ENCODE data around the gene COA1. TPM values are rescaled to one million over a fixed set of nuclear protein-coding genes. Genes with fewer than 3 reads are reported as not detected.

Gene COA1
- total RNA-seq, 3 donors from 2014 or later (not counting 1 experiment from before 2014, with no cell fraction given): 55.0 to 85.3 (median 69.5) TPM

DNA sequence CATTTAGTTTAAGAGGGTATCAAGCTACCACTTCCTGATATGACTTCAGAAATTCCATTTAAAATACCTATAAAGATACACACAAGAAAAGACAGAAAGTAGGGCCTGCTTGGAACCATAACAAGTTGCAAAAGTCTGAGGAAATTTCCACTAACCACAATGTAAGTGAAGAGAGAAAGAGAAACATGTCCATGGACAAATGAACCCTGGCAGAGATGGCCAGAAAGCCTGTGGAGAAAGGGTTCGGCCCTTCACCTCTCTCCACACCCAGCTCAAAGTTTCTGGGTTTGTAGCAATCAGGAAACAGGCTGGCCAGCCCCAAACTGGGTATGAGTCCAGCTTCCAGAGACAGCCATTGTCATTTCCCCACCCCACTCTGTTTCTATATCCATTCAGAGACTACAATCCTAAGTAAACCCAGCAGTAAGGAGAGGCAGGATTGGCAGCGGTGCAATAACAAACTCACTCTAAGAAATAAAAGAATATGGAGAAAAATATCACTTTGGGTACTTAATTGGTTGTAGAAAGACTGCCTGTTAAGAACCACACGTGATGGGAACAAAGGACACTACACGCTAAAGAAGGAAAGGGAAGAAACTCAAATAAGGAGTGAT lies 75.3 kb downstream of the COA1 start:
- no peak overlapping the region for H3K4me3 Mint-ChIP-seq
- no peaks in the 10 kb centered on the region for H3K9me3 Mint-ChIP-seq
- WGBS (ENCODE audit: insufficient coverage): 90% methylated on average over 3 of the region's 4 CpGs
- Histone ChIP-seq H3K27ac (ENCODE audit: low read length) (peak overlapping the region; percentile 19), H3K27me3 (ENCODE audit: control insufficient read depth, insufficient read depth, low read length) (no peaks in the 10 kb centered on the region), H3K36me3 (ENCODE audit: control insufficient read depth, insufficient read depth, low read length) (no peaks in the 10 kb centered on the region), H3K4me3 (ENCODE audit: low read length) (no peak overlapping the region), H3K4me1 (ENCODE audit: control insufficient read depth, insufficient read depth, low read length) (peaks cover 56% of the 10 kb centered on the region), H3K9me3 (ENCODE audit: control insufficient read depth, insufficient read depth, low read length) (no peaks in the 10 kb centered on the region)
- peak overlapping the region; percentile 1 to 99 for H3K27ac Mint-ChIP-seq
- H3K36me3 Mint-ChIP-seq: peaks cover 7% of the 10 kb centered on the region
- no peak for DNase-seq
- H3K4me1 Mint-ChIP-seq: peaks cover 53 to 68% of the 10 kb centered on the region in 2 donors
- no peaks in the 10 kb centered on the region for H3K27me3 Mint-ChIP-seq (ENCODE audit: low read depth in 2 of 2)
- TF ChIP-seq, protein P1, sequence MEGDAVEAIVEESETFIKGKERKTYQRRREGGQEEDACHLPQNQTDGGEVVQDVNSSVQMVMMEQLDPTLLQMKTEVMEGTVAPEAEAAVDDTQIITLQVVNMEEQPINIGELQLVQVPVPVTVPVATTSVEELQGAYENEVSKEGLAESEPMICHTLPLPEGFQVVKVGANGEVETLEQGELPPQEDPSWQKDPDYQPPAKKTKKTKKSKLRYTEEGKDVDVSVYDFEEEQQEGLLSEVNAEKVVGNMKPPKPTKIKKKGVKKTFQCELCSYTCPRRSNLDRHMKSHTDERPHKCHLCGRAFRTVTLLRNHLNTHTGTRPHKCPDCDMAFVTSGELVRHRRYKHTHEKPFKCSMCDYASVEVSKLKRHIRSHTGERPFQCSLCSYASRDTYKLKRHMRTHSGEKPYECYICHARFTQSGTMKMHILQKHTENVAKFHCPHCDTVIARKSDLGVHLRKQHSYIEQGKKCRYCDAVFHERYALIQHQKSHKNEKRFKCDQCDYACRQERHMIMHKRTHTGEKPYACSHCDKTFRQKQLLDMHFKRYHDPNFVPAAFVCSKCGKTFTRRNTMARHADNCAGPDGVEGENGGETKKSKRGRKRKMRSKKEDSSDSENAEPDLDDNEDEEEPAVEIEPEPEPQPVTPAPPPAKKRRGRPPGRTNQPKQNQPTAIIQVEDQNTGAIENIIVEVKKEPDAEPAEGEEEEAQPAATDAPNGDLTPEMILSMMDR (IDR thresholded peaks at IDR 0.05): no peak
- no peak for ATAC-seq
- intact Hi-C loops (cut with micrococcal nuclease): no loop called here

- peaks cover 51% of the 10 kb centered on the region for H3K4me1 ChIP-seq (ENCODE audit: control insufficient read depth, insufficient read depth, low read length)
- intact Hi-C loops (cut with micrococcal nuclease): no loop called here
Observed at GRCh38 chr7:43653466-43653865, 75.9 kb downstream of the COA1 start.

GRCh38 chr7:43652364-43652763 lies 77.0 kb downstream of the COA1 start:
- Histone ChIP-seq H3K9me3 (ENCODE audit: control insufficient read depth, insufficient read depth, low read length) (no peaks in the 10 kb centered on the region), H3K27ac (ENCODE audit: low read length) (peak overlapping the region; percentile 97), H3K4me3 (ENCODE audit: low read length) (no peak overlapping the region), H3K27me3 (ENCODE audit: control insufficient read depth, insufficient read depth, low read length) (no peaks in the 10 kb centered on the region), H3K4me1 (ENCODE audit: control insufficient read depth, insufficient read depth, low read length) (peaks cover 62% of the 10 kb centered on the region), H3K36me3 (ENCODE audit: control insufficient read depth, insufficient read depth, low read length) (no peaks in the 10 kb centered on the region)
- Mint-ChIP-seq H3K27ac (peak overlapping the region; percentile 90 to 99), H3K4me1 (peaks cover 61 to 72% of the 10 kb centered on the region in 2 donors), H3K4me3 (peak overlapping the region; percentile 71), H3K36me3 (peaks cover 7% of the 10 kb centered on the region), H3K9me3 (no peaks in the 10 kb centered on the region), H3K27me3 (ENCODE audit: low read depth in 2 of 2) (no peaks in the 10 kb centered on the region)
- intact Hi-C loops (cut with micrococcal nuclease): no loop called here
- DNase-seq (peak in 1 of 2 donors; percentile 26), ATAC-seq (no peak)
- TF ChIP-seq, protein P1 (IDR thresholded peaks at IDR 0.05): no peak

More at GRCh38 chr7:43653466-43653865, 75.9 kb downstream of the COA1 start:
- Mint-ChIP-seq H3K4me1 (peaks cover 53 to 68% of the 10 kb centered on the region in 2 donors), H3K27ac (peak overlapping the region; percentile 1 to 99), H3K27me3 (ENCODE audit: low read depth in 2 of 2) (no peaks in the 10 kb centered on the region), H3K9me3 (no peaks in the 10 kb centered on the region), H3K36me3 (peaks cover 7% of the 10 kb centered on the region), H3K4me3 (no peak overlapping the region)
- Histone ChIP-seq H3K9me3 (ENCODE audit: control insufficient read depth, insufficient read depth, low read length) (no peaks in the 10 kb centered on the region), H3K4me3 (ENCODE audit: low read length) (no peak overlapping the region), H3K27ac (ENCODE audit: low read length) (peak overlapping the region; percentile 19), H3K36me3 (ENCODE audit: control insufficient read depth, insufficient read depth, low read length) (no peaks in the 10 kb centered on the region), H3K27me3 (ENCODE audit: control insufficient read depth, insufficient read depth, low read length) (no peaks in the 10 kb centered on the region)
- WGBS (ENCODE audit: insufficient coverage): 40% methylated on average over 2 of the region's 4 CpGs
- TF ChIP-seq, protein P1 (IDR thresholded peaks at IDR 0.05): no peak
- DNase-seq (no peak), ATAC-seq (no peak)

Measured in natural killer cell (primary cell).